GM12878 (cell line): ENCODE results near the gene TLDC2. TPM values are rescaled to one million over a fixed set of nuclear protein-coding genes. Genes with fewer than 3 reads are reported as not detected.

ENCODE experiments used
- ATAC-seq: fragments of 200-7000 bp; cut with Tn5 transposase; 3 replicates; pipeline ENCODE4 v1.9.1; 2020; ENCODE audit warnings: mild to moderate bottlenecking, moderate library complexity
- BruUV-seq: library from RNA; stranded (reverse); fragments of 400-500 nt; replicated peaks from 2 replicates; lab custom pipeline; 2021; lab: Mats Ljungman, UMichigan
- CTCF ChIA-PET: fragments of 300-600 bp; sonication (Branson Sonifier 250); formaldehyde crosslinking; extraction: SDS; loops from one replicate; lab custom pipeline; 2021; ENCODE audit warnings: inconsistent platforms; lab: Yijun Ruan, JAX
- POLR2A ChIA-PET: fragments of 350-600 bp; formaldehyde crosslinking; extraction: SDS; loops from one replicate; lab custom pipeline; 2021; ENCODE audit warnings: inconsistent platforms; lab: Charles Lee
- RAD21 ChIA-PET: fragments of 300-600 bp; sonication (Branson Sonifier 250); formaldehyde crosslinking; loops from one replicate; lab custom pipeline; 2023; ENCODE audit warnings: antibody characterized with exemption; ENCODE audit not compliant: unreplicated experiment; lab: Charles Lee
- SMC1A ChIA-PET: fragments of 300-600 bp; sonication (Branson Sonifier 250); formaldehyde crosslinking; loops from one replicate; lab custom pipeline; 2023; ENCODE audit not compliant: unreplicated experiment, uncharacterized antibody; lab: Charles Lee
- DNase-seq: peaks from one replicate; pipeline ENCODE4 v3.0.0-alpha.2; 2011; ENCODE audit warnings: low read depth, low spot score
- FAIRE-seq: peaks from 3 replicates; lab custom pipeline; 2011; peaks lifted over from hg19 to GRCh38; lab: Jason Lieb, UNC
- H2AFZ ChIP-seq: 2 replicates; pipeline ENCODE4 v1.6.0; 2011; ENCODE audit warnings: low read depth, low read length, control low read depth; ENCODE audit not compliant: control insufficient read depth
- H3K27ac ChIP-seq: 2 replicates; pipeline ENCODE4 v1.5.1; 2011; ENCODE audit warnings: control low read depth; ENCODE audit not compliant: control insufficient read depth, insufficient read depth
- H3K27me3 ChIP-seq, 2 experiments: replicated peaks in 1 of 2; 2 replicates each; pipeline versions ENCODE4 v1.6.0 to v1.6.1; 2011; ENCODE audit warnings: low read length in 1 of 2; ENCODE audit not compliant: control insufficient read depth in 2 of 2, insufficient read depth in 2 of 2
- H3K36me3 ChIP-seq, 2 experiments: 2 replicates each; pipeline ENCODE4 v1.5.1; 2011; ENCODE audit warnings: low read length in 1 of 2; ENCODE audit not compliant: control insufficient read depth in 2 of 2, insufficient read depth in 2 of 2
- H3K4me1 ChIP-seq: 2 replicates; pipeline ENCODE4 v1.6.1; 2011; ENCODE audit warnings: mild to moderate bottlenecking, low read length, moderate library complexity, mixed read lengths; ENCODE audit not compliant: control insufficient read depth, insufficient read depth
- H3K4me2 ChIP-seq: 2 replicates; pipeline ENCODE4 v1.6.0; 2011; ENCODE audit warnings: control low read depth; ENCODE audit not compliant: control insufficient read depth, insufficient read depth
- H3K4me3 ChIP-seq: fragments of 200-600 bp; sonication (generic); 2 replicates; pipeline ENCODE4 v1.5.1; 2016
- H3K79me2 ChIP-seq: 2 replicates; pipeline ENCODE4 v1.6.0; 2011; ENCODE audit warnings: low read length; ENCODE audit not compliant: control insufficient read depth, insufficient read depth
- H3K9ac ChIP-seq: 2 replicates; pipeline ENCODE4 v1.8.0; 2011; ENCODE audit warnings: low read length, control low read depth, mixed read lengths; ENCODE audit not compliant: control insufficient read depth, insufficient read depth
- H3K9me3 ChIP-seq: replicated peaks from 3 replicates; pipeline ENCODE4 v1.5.1; 2011; ENCODE audit warnings: mild to moderate bottlenecking, low read length; ENCODE audit not compliant: control insufficient read depth, insufficient read depth
- H4K20me1 ChIP-seq: 2 replicates; pipeline ENCODE4 v1.6.0; 2011; ENCODE audit not compliant: control insufficient read depth, insufficient read depth
- CREB1 ChIP-seq: IDR thresholded peaks from 2 replicates; pipeline ENCODE4 v1.6.1; 2012; ENCODE audit warnings: low read depth, mild to moderate bottlenecking, inconsistent platforms
- EGR1 ChIP-seq, 2 experiments: IDR thresholded peaks; 1 replicate in 1 of 2; 2 replicates in 1 of 2; pipeline ENCODE4 v1.6.1; 2011 to 2012; ENCODE audit warnings: low read depth in 2 of 2, low read length in 2 of 2, borderline replicate concordance in 1 of 2, mild to moderate bottlenecking in 1 of 2, moderate library complexity in 1 of 2
- FOS ChIP-seq: IDR thresholded peaks from 3 replicates; pipeline ENCODE4 v1.6.1; 2011; ENCODE audit warnings: borderline replicate concordance; ENCODE audit not compliant: insufficient read length; ENCODE audit errors: extremely low read depth
- GABPA ChIP-seq: IDR thresholded peaks from 2 replicates; pipeline ENCODE4 v1.6.1; 2014; ENCODE audit warnings: antibody characterized with exemption, low read depth, mild to moderate bottlenecking, inconsistent platforms
- HDGF ChIP-seq: fragments of 450-650 bp; IDR thresholded peaks from 2 replicates; pipeline ENCODE4 v1.6.1; 2016; ENCODE audit warnings: antibody characterized with exemption
- IKZF2 ChIP-seq, 2 experiments: fragments of 450-650 bp; IDR thresholded peaks; 2 replicates each; pipeline ENCODE4 v1.6.1; 2017; ENCODE audit warnings: mild to moderate bottlenecking in 2 of 2, moderate library complexity in 2 of 2
- MTA2 ChIP-seq: fragments of 450-650 bp; IDR thresholded peaks from 2 replicates; pipeline ENCODE4 v1.6.1; 2016; ENCODE audit warnings: low read depth, mild to moderate bottlenecking, moderate library complexity
- POLR2A ChIP-seq: IDR thresholded peaks from 2 replicates; pipeline ENCODE4 v1.6.1; 2011; ENCODE audit warnings: low read depth, mild to moderate bottlenecking, low read length
- POLR2AphosphoS5 ChIP-seq: IDR thresholded peaks from 2 replicates; pipeline ENCODE4 v1.6.1; 2011; ENCODE audit warnings: mild to moderate bottlenecking, low read length, inconsistent platforms
- POU2F2 ChIP-seq: IDR thresholded peaks from 3 replicates; pipeline ENCODE4 v1.6.1; 2011; ENCODE audit warnings: low read depth, mild to moderate bottlenecking, low read length, borderline replicate concordance
- SP1 ChIP-seq: IDR thresholded peaks from one replicate; pipeline ENCODE4 v1.6.1; 2011; ENCODE audit warnings: low read depth, low read length
- SREBF2 ChIP-seq: IDR thresholded peaks from 2 replicates; pipeline ENCODE4 v1.6.1; 2012; ENCODE audit warnings: mild to moderate bottlenecking, low read length
- SUZ12 ChIP-seq: fragments of 200-600 bp; sonication (generic); IDR thresholded peaks from one replicate; pipeline ENCODE4 v1.6.1; 2018; ENCODE audit warnings: antibody characterized with exemption, mild to moderate bottlenecking; ENCODE audit not compliant: unreplicated experiment
- TCF12 ChIP-seq: IDR thresholded peaks from 2 replicates; pipeline ENCODE4 v1.6.1; 2011; ENCODE audit warnings: low read depth, mild to moderate bottlenecking, low read length
- WGBS: methylation state at CpG from one replicate; pipeline ENCODE4 v1.1.6; 2016; ENCODE audit warnings: low lambda C conversion rate; ENCODE audit not compliant: insufficient replicate concordance, insufficient coverage; ENCODE audit errors: missing lambda C conversion rate; 5-methylcytosine and 5-hydroxymethylcytosine counted together
- in situ Hi-C: fragments of 300-500 bp; cut with MboI; formaldehyde crosslinking; loops from 9 replicates; pipeline ENCODE4 v1.14.3; 2018; ENCODE audit warnings: mixed read lengths
- intact Hi-C: fragments of 100-400 bp; cut with micrococcal nuclease; formaldehyde crosslinking; loops from one replicate; pipeline ENCODE4 v1.14.2; 2022; ENCODE audit not compliant: unreplicated experiment
- polyA plus RNA-seq, 11 experiments: library from polyadenylated mRNA; depleted of rRNA in 4 of 11; unstranded in 6 of 11; stranded (reverse) in 5 of 11; fragments of >200 nt; fragmentation: Nextera tagmentation in 4 of 11; fragmentation: Illumina TruSeq in 1 of 11; extraction: Ambion mirVana in 4 of 11; extraction: Trizol in 1 of 11; gene quantifications; 1 replicate in 1 of 11; 2 replicates in 10 of 11; pipeline versions ENCODE4 v1.2.1 to v1.2.3, GENCODE V29; 2011 to 2016; ENCODE audit warnings: inconsistent platforms in 2 of 11, missing spikeins in 2 of 11, low read depth in 1 of 11
- total RNA-seq, 4 experiments: library from RNA; depleted of rRNA in 3 of 4; stranded (reverse); fragments of >200 nt in 3 of 4; fragmentation: Illumina TruSeq in 1 of 4; extraction: Trizol in 1 of 4; gene quantifications; 2 replicates each; pipeline versions ENCODE4 v1.2.1 to v1.2.3, GENCODE V29; 2013 to 2021
- TF ChIP-seq, protein P1 (sequence below): fragments of 450-650 bp; IDR thresholded peaks from 2 replicates; pipeline ENCODE4 v1.6.1; 2014; ENCODE audit warnings: mild to moderate bottlenecking
- TF ChIP-seq, protein P2 (sequence below): fragments of 450-650 bp; IDR thresholded peaks from 2 replicates; pipeline ENCODE4 v1.6.1; 2017; ENCODE audit warnings: antibody characterized with exemption, mild to moderate bottlenecking, moderate library complexity
- TF ChIP-seq, protein P3 (sequence below): IDR thresholded peaks from 2 replicates; pipeline ENCODE4 v1.6.1; 2011; ENCODE audit warnings: low read depth, low read length, improper control_type of control experiment, borderline replicate concordance

Gene TLDC2
- total and polyA plus RNA-seq, 10 of the 15 experiments (the other 5 are each of a cell fraction or from before 2014, with no cell fraction given), result 0.05 to 0.41 (median 0.21) TPM

DNA sequence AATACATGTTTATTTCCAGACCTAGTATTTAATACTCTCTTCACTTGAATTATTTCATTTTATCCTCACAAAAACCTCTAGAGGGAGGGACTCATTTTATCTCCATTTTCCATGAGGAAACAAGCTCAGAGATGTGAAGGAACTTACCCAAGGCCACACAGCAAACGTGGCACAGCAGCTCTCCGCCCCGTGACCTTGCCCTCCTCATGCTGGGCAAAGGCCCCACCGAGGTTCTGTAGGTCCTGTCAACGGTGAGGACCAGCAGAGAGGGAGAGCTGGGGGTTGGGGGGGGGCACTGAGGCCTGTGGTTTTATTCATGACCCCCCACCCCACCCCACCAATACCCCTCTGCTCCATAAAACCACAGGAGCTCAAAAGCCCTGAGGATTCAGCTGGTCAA lies 40.9 kb upstream of the TLDC2 start (continued):
- TF ChIP-seq, protein P1, sequence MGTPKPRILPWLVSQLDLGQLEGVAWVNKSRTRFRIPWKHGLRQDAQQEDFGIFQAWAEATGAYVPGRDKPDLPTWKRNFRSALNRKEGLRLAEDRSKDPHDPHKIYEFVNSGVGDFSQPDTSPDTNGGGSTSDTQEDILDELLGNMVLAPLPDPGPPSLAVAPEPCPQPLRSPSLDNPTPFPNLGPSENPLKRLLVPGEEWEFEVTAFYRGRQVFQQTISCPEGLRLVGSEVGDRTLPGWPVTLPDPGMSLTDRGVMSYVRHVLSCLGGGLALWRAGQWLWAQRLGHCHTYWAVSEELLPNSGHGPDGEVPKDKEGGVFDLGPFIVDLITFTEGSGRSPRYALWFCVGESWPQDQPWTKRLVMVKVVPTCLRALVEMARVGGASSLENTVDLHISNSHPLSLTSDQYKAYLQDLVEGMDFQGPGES, result no peak

DNA sequence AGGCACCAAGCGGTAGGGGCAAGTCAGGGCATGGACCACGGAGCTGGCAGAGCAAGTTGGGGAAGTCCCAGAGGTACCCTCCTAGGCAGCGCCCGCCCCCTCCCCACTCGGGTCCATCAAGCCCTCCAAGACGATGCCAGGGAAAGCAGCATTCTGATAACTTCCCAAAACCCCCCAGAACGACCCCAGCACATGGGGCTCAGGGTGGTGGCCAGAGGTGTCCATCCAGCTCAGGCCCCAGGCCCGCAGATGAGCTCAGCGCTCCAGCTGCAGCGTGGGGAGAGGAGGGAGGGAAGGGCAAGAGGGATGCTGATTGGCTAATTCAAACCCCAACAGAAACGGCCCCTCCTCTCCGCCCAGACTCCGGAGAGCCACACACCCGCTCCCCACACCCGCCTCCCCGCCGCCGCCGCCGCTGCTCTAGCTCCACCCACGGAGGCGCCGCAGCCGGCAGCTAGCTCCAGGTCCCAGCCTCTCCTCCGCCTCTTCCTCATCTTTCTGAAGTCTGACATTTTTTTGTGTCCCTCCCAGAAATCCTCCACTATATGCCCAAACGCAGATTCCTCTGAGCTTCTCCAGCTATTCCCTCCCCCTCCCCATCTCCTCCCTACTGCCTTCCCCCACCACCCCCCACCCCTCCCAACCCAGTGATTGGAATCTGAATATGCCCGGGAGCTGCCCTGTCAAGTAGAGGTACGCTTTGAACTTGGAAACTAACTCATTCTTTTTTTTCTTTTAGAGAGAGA lies 40.3 kb upstream of the TLDC2 start:
- intact Hi-C loops (loop anchor here (1.0 kb wide), 1 partner anchor 52 kb away; no protein-coding TSS in a partner anchor), in situ Hi-C loops (no loop called here)
- Histone ChIP-seq H2AFZ (peak overlapping the region; percentile 53), H3K36me3 (peaks cover 0 to 3% of the 10 kb centered on the region in 2 experiments; a peak in 2 of 4 replicates), H3K27me3 (no peaks in the 10 kb centered on the region), H3K9ac (peak overlapping the region; percentile 55), H3K79me2 (peaks cover 7% of the 10 kb centered on the region), H4K20me1 (no peaks in the 10 kb centered on the region), H3K4me2 (peak overlapping the region; percentile 78), H3K9me3 (no peaks in the 10 kb centered on the region), H3K4me3 (peak overlapping the region; percentile 63), H3K4me1 (peaks cover 17% of the 10 kb centered on the region), H3K27ac (peak overlapping the region; percentile 90)
- ChIA-PET SMC1A (interaction anchor here (0.6 to 4.9 kb wide), 28 partner anchors 11 to 1068 kb away, joined by 3 to 51 read pairs (median 4); partner anchors contain the start of genes DSN1 and NDRG3), RAD21 (interaction anchor here (0.6 to 9.2 kb wide), 31 partner anchors 8 to 562 kb away, joined by 3 to 215 read pairs (median 6); partner anchors contain the start of genes DSN1, NDRG3, RAB5IF and TGIF2), CTCF (interaction anchor here (0.7 to 11.8 kb wide), 25 partner anchors 8 to 278 kb away, joined by 3 to 349 read pairs (median 6); partner anchors contain the start of genes DSN1, RAB5IF and RBL1), POLR2A (interaction anchor here (0.5 to 6.8 kb wide), 29 partner anchors 8 to 1886 kb away, joined by 3 to 114 read pairs (median 4); partner anchors contain the start of genes DSN1, NDRG3 and RAB5IF)
- ATAC-seq, result peak; percentile 95
- peak; percentile 87 for DNase-seq
- WGBS, result 2% methylated on average over 25 of the region's 28 CpGs
- no TSS peak for BruUV-seq
- peak; percentile 93 for FAIRE-seq
- TF ChIP-seq POU2F2 (0 out of 3 replicates have a peak, but pooled peaks have one; percentile 20), HDGF (peak; percentile 83), GABPA (no peak), FOS (no peak), SUZ12 (no peak), POLR2A (peak; percentile 71; the same call in 1 of the 2 replicates), IKZF2 (IDR thresholded peaks at IDR 0.05) (peak in 1 of 2 experiments; percentile 9; a peak in 1 of 4 replicates), POLR2AphosphoS5 (peak; percentile 67), MTA2 (0 out of 2 replicates have a peak, but pooled peaks have one; percentile 29), TCF12 (peak; percentile 74; the same call in 1 of the 2 replicates), CREB1 (0 out of 2 replicates have a peak, but pooled peaks have one; percentile 22), SREBF2 (no peak), EGR1 (IDR thresholded peaks at IDR 0.05; ENCODE audit: borderline replicate concordance in 1 of 2, low read depth in 2 of 2, low read length in 2 of 2) (peak in 1 of 2 experiments; percentile 56; a peak in 1 of 3 replicates), SP1 (peak; percentile 38)
- TF ChIP-seq, protein P2, sequence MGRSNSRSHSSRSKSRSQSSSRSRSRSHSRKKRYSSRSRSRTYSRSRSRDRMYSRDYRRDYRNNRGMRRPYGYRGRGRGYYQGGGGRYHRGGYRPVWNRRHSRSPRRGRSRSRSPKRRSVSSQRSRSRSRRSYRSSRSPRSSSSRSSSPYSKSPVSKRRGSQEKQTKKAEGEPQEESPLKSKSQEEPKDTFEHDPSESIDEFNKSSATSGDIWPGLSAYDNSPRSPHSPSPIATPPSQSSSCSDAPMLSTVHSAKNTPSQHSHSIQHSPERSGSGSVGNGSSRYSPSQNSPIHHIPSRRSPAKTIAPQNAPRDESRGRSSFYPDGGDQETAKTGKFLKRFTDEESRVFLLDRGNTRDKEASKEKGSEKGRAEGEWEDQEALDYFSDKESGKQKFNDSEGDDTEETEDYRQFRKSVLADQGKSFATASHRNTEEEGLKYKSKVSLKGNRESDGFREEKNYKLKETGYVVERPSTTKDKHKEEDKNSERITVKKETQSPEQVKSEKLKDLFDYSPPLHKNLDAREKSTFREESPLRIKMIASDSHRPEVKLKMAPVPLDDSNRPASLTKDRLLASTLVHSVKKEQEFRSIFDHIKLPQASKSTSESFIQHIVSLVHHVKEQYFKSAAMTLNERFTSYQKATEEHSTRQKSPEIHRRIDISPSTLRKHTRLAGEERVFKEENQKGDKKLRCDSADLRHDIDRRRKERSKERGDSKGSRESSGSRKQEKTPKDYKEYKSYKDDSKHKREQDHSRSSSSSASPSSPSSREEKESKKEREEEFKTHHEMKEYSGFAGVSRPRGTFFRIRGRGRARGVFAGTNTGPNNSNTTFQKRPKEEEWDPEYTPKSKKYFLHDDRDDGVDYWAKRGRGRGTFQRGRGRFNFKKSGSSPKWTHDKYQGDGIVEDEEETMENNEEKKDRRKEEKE, result no peak
- TF ChIP-seq, protein P3, sequence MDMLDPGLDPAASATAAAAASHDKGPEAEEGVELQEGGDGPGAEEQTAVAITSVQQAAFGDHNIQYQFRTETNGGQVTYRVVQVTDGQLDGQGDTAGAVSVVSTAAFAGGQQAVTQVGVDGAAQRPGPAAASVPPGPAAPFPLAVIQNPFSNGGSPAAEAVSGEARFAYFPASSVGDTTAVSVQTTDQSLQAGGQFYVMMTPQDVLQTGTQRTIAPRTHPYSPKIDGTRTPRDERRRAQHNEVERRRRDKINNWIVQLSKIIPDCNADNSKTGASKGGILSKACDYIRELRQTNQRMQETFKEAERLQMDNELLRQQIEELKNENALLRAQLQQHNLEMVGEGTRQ, result no peak
